Ishikawa (cell line): Measurements from ENCODE around the gene CLEC4A.

Experiments used
- EP300 ChIP-seq: IDR thresholded peaks from 2 replicates; pipeline ENCODE4 v1.6.1; 2012; ENCODE audit warnings: borderline replicate concordance
- MAX ChIP-seq: IDR thresholded peaks from 2 replicates; pipeline ENCODE4 v1.6.1; 2012
- NFIC ChIP-seq: IDR thresholded peaks from 2 replicates; pipeline ENCODE4 v1.6.1; 2012
- TAF1 ChIP-seq: IDR thresholded peaks from 2 replicates; pipeline ENCODE4 v1.6.1; 2012; ENCODE audit warnings: low read depth, mild to moderate bottlenecking
- USF1 ChIP-seq: IDR thresholded peaks from 2 replicates; pipeline ENCODE4 v1.6.1; 2012
- ZBTB7A ChIP-seq: IDR thresholded peaks from 2 replicates; pipeline ENCODE4 v1.6.1; 2012; ENCODE audit warnings: low read depth

- TF ChIP-seq MAX (no peak), ZBTB7A (no peak), USF1 (no peak), NFIC (no peak), EP300 (no peak), TAF1 (no peak)
These were observed 43.3 kb upstream of the CLEC4A start for GRCh38 chr12:8080120-8080519.
